GM18907 (cell line): ENCODE results near the gene C12orf57.

Source experiments
- ATAC-seq: cut with Tn5 transposase; IDR thresholded peaks from one replicate; pipeline ENCODE4 v1.9.1; 2021; ENCODE audit warnings: mild to moderate bottlenecking, moderate library complexity; ENCODE audit not compliant: unreplicated experiment

C12orf57 gene

GRCh38 chr12:6917491-6918231 is 26.2 kb upstream of the C12orf57 start:
- no peak for ATAC-seq

GRCh38 chr12:6919588-6919987 is 24.2 kb upstream of the C12orf57 start:
- ATAC-seq, result no peak

GRCh38 chr12:6921539-6921938 is 22.3 kb upstream of the C12orf57 start:
- ATAC-seq, result no peak

- no peak for ATAC-seq
These were observed 21.6 kb upstream of the C12orf57 start for GRCh38 chr12:6921996-6922946.

GRCh38 chr12:6923003-6923732 is 20.7 kb upstream of the C12orf57 start:
- no peak for ATAC-seq

GRCh38 chr12:6923851-6924250 is 20.0 kb upstream of the C12orf57 start:
- ATAC-seq, result no peak

- no peak for ATAC-seq
These were observed 18.6 kb upstream of the C12orf57 start for GRCh38 chr12:6925239-6925539.

- ATAC-seq, result no peak
These were observed 18.1 kb upstream of the C12orf57 start for GRCh38 chr12:6925540-6926279.

- no peak for ATAC-seq
These were observed 16.3 kb upstream of the C12orf57 start, which contains the start of gene ATN1 for GRCh38 chr12:6927379-6928021. Gene ATN1, plus strand, starts transcription at chr12:6927959. Its CDS starts 6,043 bp downstream, at chr12:6934002.

- ATAC-seq, result no peak
These were observed 15.7 kb upstream of the C12orf57 start for GRCh38 chr12:6928022-6928702.

GRCh38 chr12:6928703-6929407 is 15.0 kb upstream of the C12orf57 start:
- no peak for ATAC-seq

GRCh38 chr12:6929466-6930452 is 14.1 kb upstream of the C12orf57 start:
- no peak for ATAC-seq

GRCh38 chr12:6932766-6933165 is 11.1 kb upstream of the C12orf57 start:
- no peak for ATAC-seq

GRCh38 chr12:6934110-6934509 is 9.7 kb upstream of the C12orf57 start:
- ATAC-seq, result no peak

- ATAC-seq, result no peak
These were observed 8.2 kb upstream of the C12orf57 start for GRCh38 chr12:6935371-6936193.

- ATAC-seq, result no peak
These were observed 7.6 kb upstream of the C12orf57 start for GRCh38 chr12:6936194-6936635.
